Caki2 (cell line): ENCODE measurements around the gene SGTA. TPM values are rescaled to one million over a fixed set of nuclear protein-coding genes. Genes with fewer than 3 reads are reported as not detected.

Source experiments
- DNase-seq: peaks from one replicate; pipeline ENCODE4 v3.0.0-alpha.2; 2015; ENCODE audit warnings: low read depth
- in situ Hi-C: cut with HindIII; loops from 2 replicates; pipeline ENCODE4 v1.10.0; 2016; ENCODE audit warnings: low sequenced_read_pairs, low pct_unique_long_range_greater_than_20kb, mixed read lengths
- total RNA-seq: library from RNA; depleted of rRNA; stranded (reverse); fragments of >200 nt; shearing (Covaris generic); gene quantifications from 2 replicates; pipeline ENCODE4 v1.2.3, GENCODE V29; 2014; ENCODE audit warnings: low replicate concordance

SGTA gene
- total RNA-seq, 1 experiment from 2014 or later: 62.5 TPM

GRCh38 chr19:2779121-2779740 lies 3.8 kb downstream of the SGTA start:
- in situ Hi-C loops: no loop called here
- DNase-seq: no peak

- DNase-seq: no peak
- in situ Hi-C loops: no loop called here
Measured at GRCh38 chr19:2777952-2778683, 5.0 kb downstream of the SGTA start.

- DNase-seq: no peak
- in situ Hi-C loops: no loop called here
Measured at GRCh38 chr19:2775556-2776430, 7.3 kb downstream of the SGTA start.

GRCh38 chr19:2774953-2775555 lies 8.0 kb downstream of the SGTA start:
- DNase-seq: no peak
- in situ Hi-C loops: no loop called here

GRCh38 chr19:2774083-2774679 lies 8.9 kb downstream of the SGTA start:
- in situ Hi-C loops: no loop called here
- no peak for DNase-seq

- in situ Hi-C loops: no loop called here
- DNase-seq: no peak
Measured at GRCh38 chr19:2771786-2772674, 11.0 kb downstream of the SGTA start.

- in situ Hi-C loops: no loop called here
- DNase-seq: no peak
Measured at GRCh38 chr19:2770055-2771013, 12.7 kb downstream of the SGTA start.

GRCh38 chr19:2769218-2769617 lies 13.9 kb downstream of the SGTA start:
- in situ Hi-C loops: no loop called here
- no peak for DNase-seq

- in situ Hi-C loops: no loop called here
- DNase-seq: no peak
Measured at GRCh38 chr19:2768365-2769132, 14.5 kb downstream of the SGTA start.

GRCh38 chr19:2767688-2768087 lies 15.4 kb downstream of the SGTA start:
- in situ Hi-C loops: no loop called here
- no peak for DNase-seq

- no peak for DNase-seq
- in situ Hi-C loops: no loop called here
Measured at GRCh38 chr19:2766594-2767372, 16.3 kb downstream of the SGTA start.

- in situ Hi-C loops: no loop called here
- no peak for DNase-seq
Measured at GRCh38 chr19:2765376-2765775, 17.7 kb downstream of the SGTA start.

GRCh38 chr19:2764945-2765344 lies 18.1 kb downstream of the SGTA start:
- in situ Hi-C loops: no loop called here
- DNase-seq: no peak

GRCh38 chr19:2763687-2764086 lies 19.4 kb downstream of the SGTA start:
- in situ Hi-C loops: no loop called here
- DNase-seq: no peak

GRCh38 chr19:2762783-2763496 lies 20.1 kb downstream of the SGTA start:
- in situ Hi-C loops: no loop called here
- DNase-seq: no peak
